Measurements from ENCODE around the gene SLC24A4. TPM values are rescaled to one million over a fixed set of nuclear protein-coding genes. Genes with fewer than 3 reads are reported as not detected.

SLC24A4 gene
- total RNA-seq, 4 donors from 2014 or later, result 0.75 to 1.9 (median 1.4) TPM

DNA sequence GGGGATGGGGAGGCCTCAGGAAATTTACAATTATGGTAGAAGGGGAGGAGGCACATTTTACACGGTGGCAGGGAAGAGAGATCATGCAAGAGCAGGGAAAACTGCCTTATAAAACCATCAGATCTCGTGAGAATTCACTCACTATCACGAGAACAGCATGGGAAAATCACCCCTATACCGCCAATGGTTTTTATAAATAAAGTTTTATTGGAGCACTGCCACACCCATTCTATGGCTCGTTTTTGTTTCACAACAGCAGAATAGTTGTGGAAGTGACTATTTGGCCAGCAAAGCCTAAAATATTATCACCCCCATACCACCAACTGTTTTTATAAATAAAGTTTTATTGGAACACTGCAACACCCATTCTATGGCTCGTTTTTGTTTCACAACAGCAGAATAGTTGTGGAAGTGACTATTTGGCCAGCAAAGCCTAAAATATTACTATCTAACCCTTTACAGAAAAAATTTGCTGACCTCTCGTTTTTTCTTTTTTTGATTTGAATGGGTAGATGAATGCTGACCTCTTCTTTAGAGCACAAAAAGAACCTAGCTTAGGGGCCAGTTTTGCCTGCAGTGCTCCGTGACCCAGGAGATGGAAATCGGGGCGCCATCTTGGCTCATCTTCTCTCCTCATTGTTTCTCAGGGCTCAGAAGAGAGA is 113.3 kb downstream of the SLC24A4 start:
- TF ChIP-seq, protein P1, sequence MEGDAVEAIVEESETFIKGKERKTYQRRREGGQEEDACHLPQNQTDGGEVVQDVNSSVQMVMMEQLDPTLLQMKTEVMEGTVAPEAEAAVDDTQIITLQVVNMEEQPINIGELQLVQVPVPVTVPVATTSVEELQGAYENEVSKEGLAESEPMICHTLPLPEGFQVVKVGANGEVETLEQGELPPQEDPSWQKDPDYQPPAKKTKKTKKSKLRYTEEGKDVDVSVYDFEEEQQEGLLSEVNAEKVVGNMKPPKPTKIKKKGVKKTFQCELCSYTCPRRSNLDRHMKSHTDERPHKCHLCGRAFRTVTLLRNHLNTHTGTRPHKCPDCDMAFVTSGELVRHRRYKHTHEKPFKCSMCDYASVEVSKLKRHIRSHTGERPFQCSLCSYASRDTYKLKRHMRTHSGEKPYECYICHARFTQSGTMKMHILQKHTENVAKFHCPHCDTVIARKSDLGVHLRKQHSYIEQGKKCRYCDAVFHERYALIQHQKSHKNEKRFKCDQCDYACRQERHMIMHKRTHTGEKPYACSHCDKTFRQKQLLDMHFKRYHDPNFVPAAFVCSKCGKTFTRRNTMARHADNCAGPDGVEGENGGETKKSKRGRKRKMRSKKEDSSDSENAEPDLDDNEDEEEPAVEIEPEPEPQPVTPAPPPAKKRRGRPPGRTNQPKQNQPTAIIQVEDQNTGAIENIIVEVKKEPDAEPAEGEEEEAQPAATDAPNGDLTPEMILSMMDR (IDR thresholded peaks at IDR 0.05; ENCODE audit: low read depth), result no peak

DNA sequence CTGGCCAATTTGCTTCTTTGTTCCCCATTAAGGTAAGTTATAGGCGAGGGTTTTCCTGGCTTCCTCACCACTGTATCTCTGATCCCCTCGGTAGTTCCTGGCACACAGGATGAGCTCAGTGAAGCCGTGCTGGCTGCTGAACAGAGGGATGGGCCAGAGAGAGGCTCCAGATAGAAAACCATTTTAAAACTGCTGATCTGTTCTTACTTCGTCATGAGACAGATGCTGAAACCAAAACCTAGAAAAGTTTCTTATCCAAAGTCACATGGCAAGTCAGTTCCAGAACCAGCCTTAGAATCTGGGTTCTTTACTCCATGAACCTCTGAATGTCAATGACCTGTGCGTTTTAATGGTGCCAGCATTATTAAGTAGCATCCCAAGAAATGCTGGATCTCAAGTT is 114.3 kb downstream of the SLC24A4 start:
- TF ChIP-seq, protein P1 (IDR thresholded peaks at IDR 0.05; ENCODE audit: low read depth), result no peak

DNA sequence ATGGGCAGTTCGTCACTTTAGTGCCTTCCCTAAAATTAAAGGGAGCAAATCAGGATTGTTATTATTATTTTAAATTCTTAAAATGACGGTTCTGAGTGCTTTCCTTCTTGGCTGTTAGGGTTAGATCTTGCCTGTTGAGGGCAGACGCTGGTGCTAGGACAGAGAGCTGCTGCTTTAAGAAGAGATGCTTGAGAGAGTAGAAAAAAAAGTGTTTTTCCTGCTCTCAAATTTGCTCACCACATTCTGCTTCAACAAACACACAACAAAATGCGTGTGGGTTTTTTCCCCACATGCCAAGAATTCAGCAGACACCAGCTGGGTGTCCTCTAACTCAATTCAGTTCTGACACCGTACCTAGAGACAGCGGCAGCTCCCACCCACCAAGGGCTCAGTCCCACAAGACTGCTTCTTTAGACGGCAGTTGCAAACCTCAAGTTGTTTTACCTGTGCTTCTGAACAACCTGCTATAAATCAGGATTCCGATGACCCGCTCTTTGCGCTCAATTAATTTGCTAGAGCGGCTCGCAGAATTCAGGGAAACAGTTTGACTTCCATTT is 114.8 kb downstream of the SLC24A4 start:
- TF ChIP-seq, protein P1 (IDR thresholded peaks at IDR 0.05; ENCODE audit: low read depth), result no peak

DNA sequence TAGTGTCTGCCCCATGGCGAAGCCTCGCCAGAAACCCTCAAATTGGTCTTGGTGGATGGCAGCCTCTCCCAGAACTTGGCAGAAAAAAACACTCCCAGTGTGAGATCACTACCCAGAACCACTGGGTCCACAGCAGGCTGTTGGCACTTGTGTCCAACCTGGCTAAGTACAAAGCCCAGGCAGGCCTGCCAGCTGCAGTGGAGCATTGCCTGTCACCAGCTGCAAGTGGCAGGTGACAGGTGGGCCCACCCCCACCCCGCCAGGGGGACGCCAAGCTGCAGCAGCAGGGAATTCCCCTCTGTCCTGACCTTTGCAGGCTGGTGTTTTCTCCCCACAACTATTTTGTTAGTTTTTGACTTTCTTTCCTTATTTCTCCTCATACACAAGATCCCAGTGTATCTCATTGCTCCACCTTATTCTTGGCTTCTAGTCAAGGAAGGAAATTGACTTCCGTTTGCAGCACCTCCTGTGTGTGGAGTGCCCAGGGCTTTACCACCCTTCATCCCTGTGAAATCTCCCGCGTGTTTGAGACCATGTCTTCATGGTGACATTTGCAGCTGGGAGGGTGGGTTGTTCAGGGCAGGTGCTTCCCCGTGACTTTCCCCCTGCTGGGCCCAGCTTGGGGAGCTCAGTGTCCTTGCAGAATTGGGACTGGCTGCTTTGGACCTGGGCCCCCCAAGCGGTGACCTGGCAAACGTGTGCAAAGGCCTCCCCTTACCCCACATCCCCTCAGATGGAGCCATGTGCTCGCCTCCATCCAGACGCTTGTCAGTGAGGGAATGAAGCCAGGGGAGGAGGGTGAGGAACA is 116.8 kb downstream of the SLC24A4 start:
- TF ChIP-seq, protein P1 (IDR thresholded peaks at IDR 0.05; ENCODE audit: low read depth), result no peak

DNA sequence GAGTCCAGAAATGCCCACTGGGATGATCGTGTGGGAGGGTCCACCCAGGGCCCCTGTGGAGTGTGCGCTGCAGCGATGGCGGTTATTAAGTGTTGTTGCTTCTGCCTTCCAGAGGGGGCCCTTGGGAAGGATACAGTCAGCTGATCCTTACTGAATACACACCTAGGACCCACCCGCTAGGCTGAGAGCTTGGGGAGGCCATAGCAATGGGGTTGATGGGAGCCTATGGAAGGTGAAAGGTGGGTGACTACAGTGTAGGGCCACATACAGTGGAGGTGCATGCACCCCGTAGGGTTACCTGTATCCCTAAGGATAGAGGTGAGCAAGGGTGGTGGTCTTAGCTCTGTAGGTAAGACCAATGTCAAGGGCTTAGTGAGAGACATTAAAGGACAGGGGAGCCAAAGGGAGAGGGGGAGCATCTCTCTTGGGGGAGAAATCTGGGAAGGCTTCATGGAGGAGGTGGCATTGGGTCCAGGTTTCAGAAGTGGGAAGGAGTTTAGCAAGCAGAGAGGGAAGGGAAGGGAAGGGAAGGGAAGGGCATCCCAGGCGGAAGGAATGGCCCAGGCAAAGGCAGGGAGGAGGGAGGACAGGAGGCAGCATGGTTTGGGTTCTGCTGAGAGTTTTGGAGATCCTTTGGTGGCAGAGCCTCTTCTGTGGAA is 117.5 kb downstream of the SLC24A4 start:
- TF ChIP-seq, protein P1 (IDR thresholded peaks at IDR 0.05; ENCODE audit: low read depth), result no peak

DNA sequence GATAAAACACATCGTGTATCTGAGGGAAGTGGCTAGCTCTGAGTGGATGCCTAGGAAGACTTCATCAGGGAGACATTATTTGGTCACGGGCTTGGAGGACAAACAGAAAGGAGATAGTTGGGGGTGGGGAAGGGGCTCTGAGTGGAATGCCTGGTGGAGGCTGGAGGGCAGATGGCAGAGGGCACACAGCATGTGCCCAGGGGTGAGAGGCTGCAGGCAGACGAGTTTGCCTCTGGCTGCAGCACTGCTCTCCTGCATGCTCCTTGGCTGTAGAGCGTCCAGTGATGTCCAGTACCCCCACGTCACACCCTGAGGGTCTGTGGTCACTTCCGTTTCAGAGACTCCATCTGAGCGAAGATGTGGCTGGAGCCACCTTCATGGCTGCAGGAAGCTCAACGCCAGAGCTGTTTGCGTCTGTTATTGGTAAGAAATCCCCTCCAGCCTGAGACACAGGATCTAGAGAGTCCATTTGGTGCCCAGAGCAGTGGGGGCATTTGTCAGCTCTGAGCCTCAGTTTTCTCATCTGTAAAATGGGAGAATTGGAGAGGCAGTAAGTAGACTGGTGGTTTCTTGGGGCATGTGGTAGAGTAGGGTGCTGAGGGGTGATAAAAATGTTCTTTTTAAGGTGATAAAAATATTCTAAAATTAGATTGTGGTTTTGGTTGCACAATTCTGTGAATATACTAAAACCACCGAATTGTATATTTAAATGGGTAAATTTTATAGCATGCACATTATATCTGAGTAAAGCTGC is 119.0 kb downstream of the SLC24A4 start:
- TF ChIP-seq, protein P1 (IDR thresholded peaks at IDR 0.05; ENCODE audit: low read depth), result no peak
